ENCODE data around the gene SPRY4.

GRCh38 chr5:142292808-142293207 lies 32.0 kb downstream of the SPRY4 start:
- TF ChIP-seq CTCF (conservative IDR thresholded peaks at IDR 0.05; ENCODE audit: low read depth, low read length) (no peak), EZH2 (IDR thresholded peaks at IDR 0.05; ENCODE audit: borderline replicate concordance, low read depth, low read length, poor library complexity, severe bottlenecking) (no peak)
